ENCODE results near the gene ELOVL6.

DNA sequence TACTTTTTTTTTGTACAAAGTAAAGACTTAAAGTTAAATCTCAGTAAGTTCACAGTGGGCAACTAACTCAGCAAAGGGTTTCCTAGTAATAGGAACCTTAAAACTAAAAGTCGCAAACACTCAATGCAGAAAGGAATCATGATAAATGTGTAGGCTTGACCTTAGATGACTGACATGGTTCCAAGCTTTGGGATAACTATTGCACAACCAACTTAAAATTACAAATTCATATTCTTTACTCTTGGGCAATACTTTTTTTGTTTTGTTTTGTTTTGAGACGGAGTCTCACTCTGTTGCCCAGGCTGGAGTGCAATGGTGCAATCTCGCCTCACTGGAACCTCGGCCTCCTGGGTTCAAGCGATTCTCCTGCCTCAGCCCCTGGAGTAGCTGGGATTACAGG is 8.2 kb downstream of the ELOVL6 start:
- TF ChIP-seq, protein P1, sequence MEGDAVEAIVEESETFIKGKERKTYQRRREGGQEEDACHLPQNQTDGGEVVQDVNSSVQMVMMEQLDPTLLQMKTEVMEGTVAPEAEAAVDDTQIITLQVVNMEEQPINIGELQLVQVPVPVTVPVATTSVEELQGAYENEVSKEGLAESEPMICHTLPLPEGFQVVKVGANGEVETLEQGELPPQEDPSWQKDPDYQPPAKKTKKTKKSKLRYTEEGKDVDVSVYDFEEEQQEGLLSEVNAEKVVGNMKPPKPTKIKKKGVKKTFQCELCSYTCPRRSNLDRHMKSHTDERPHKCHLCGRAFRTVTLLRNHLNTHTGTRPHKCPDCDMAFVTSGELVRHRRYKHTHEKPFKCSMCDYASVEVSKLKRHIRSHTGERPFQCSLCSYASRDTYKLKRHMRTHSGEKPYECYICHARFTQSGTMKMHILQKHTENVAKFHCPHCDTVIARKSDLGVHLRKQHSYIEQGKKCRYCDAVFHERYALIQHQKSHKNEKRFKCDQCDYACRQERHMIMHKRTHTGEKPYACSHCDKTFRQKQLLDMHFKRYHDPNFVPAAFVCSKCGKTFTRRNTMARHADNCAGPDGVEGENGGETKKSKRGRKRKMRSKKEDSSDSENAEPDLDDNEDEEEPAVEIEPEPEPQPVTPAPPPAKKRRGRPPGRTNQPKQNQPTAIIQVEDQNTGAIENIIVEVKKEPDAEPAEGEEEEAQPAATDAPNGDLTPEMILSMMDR (IDR thresholded peaks at IDR 0.05; ENCODE audit: insufficient read depth, low read depth, low read length) = no peak
- no peak for TF ChIP-seq EZH2 (IDR thresholded peaks at IDR 0.05; ENCODE audit: insufficient read depth, low read length)
